Measurements from ENCODE around the gene METRN.
A peak's percentile ranks its signal among the peaks of the same experiment; 100 is the strongest.

METRN gene

GRCh38 chr16:707062-707538, 7.8 kb upstream of the METRN start:
- no peak for DNase-seq

- no peak for DNase-seq
Measured at GRCh38 chr16:708019-708418, 6.9 kb upstream of the METRN start.

- DNase-seq = no peak
Measured at GRCh38 chr16:708959-709358, 6.0 kb upstream of the METRN start.

- peak in 53 of 56 donors; percentile 14 to 91 (median 80) for DNase-seq
Measured at GRCh38 chr16:709566-710499, 5.1 kb upstream of the METRN start.

GRCh38 chr16:710500-711075, 4.3 kb upstream of the METRN start:
- DNase-seq = no peak

GRCh38 chr16:711084-711483, 3.8 kb upstream of the METRN start:
- DNase-seq = no peak

GRCh38 chr16:711548-712320, 3.2 kb upstream of the METRN start:
- peak in 47 of 56 donors; percentile 16 to 86 (median 54) for DNase-seq

- peak in 1 of 56 donors; percentile 20 for DNase-seq
Measured at GRCh38 chr16:712740-713250, 2.1 kb upstream of the METRN start.

- no peak for DNase-seq
Measured at GRCh38 chr16:714079-714478, 839 bp upstream of the METRN start.

GRCh38 chr16:715477-716199, 720 bp downstream of the METRN start:
- peak in 5 of 56 donors; percentile 40 to 57 (median 52) for DNase-seq

- peak; percentile 20 to 95 (median 84) for DNase-seq
Measured at GRCh38 chr16:716200-716568, 1.3 kb downstream of the METRN start.

- no peak for DNase-seq
Measured at GRCh38 chr16:716768-717325, 1.9 kb downstream of the METRN start.

GRCh38 chr16:717450-718245, 2.7 kb downstream of the METRN start:
- peak in 11 of 56 donors; percentile 21 to 75 (median 28) for DNase-seq

- no peak for DNase-seq
Measured at GRCh38 chr16:718389-718788, 3.5 kb downstream of the METRN start.

- no peak for DNase-seq
Measured at GRCh38 chr16:718922-719321, 4.0 kb downstream of the METRN start.

GRCh38 chr16:719815-720446, 5.0 kb downstream of the METRN start:
- DNase-seq = peak in 6 of 56 donors; percentile 16 to 66 (median 56)

GRCh38 chr16:720447-720989, 5.6 kb downstream of the METRN start:
- DNase-seq = peak in 45 of 56 donors; percentile 40 to 82 (median 67)

- peak in 49 of 56 donors; percentile 28 to 88 (median 70) for DNase-seq
Measured at GRCh38 chr16:720990-721764, 6.3 kb downstream of the METRN start, which contains the start of gene ANTKMT. Gene ANTKMT (plus strand): TSS chr16:721146. CDS start chr16:721275, 129 bp downstream.

Data from amygdala (tissue), 56 donors.